Aorta (tissue), 5 donors: ENCODE results near the gene PBX4. TPM values are rescaled to one million over a fixed set of nuclear protein-coding genes. Genes with fewer than 3 reads are reported as not detected.

Source experiments
- ATAC-seq: fragments of 200-7000 bp; cut with Tn5 transposase; one replicate; pipeline ENCODE4 v1.9.1; 2022; ENCODE audit warnings: moderate library complexity; ENCODE audit not compliant: low FRiP score
- DNase-seq, 2 donors: peaks; one replicate each; pipeline ENCODE4 v3.0.0-alpha.2; 2020
- H3K27ac ChIP-seq, 2 donors: one replicate each; pipeline ENCODE4 v1.5.1; 2013; ENCODE audit warnings: low read length in 2 of 2, mild to moderate bottlenecking in 2 of 2, moderate library complexity in 2 of 2, control low read depth in 1 of 2, inconsistent platforms in 1 of 2, low read depth in 1 of 2
- H3K27me3 ChIP-seq, 2 donors: one replicate each; pipeline ENCODE4 v1.6.1; 2013; ENCODE audit warnings: control low read depth in 1 of 2, low read length in 1 of 2, mild to moderate bottlenecking in 1 of 2, moderate library complexity in 1 of 2; ENCODE audit not compliant: insufficient read depth in 2 of 2, control insufficient read depth in 1 of 2
- H3K36me3 ChIP-seq, 2 donors: one replicate each; pipeline ENCODE4 v1.6.1; 2013; ENCODE audit warnings: control low read depth in 1 of 2, low read length in 1 of 2, mild to moderate bottlenecking in 1 of 2; ENCODE audit not compliant: insufficient read depth in 2 of 2, control insufficient read depth in 1 of 2
- H3K4me1 ChIP-seq, 2 donors: one replicate each; pipeline ENCODE4 v1.6.1; 2013; ENCODE audit warnings: low read length in 2 of 2, control low read depth in 1 of 2, mild to moderate bottlenecking in 1 of 2, moderate library complexity in 1 of 2; ENCODE audit not compliant: insufficient read depth in 2 of 2, control insufficient read depth in 1 of 2
- H3K4me3 ChIP-seq, 2 donors: one replicate each; pipeline ENCODE4 v1.5.1; 2013; ENCODE audit warnings: low read length in 2 of 2, control low read depth in 1 of 2, mild to moderate bottlenecking in 1 of 2
- H3K9me3 ChIP-seq: one replicate; pipeline ENCODE4 v1.6.1; 2013; ENCODE audit warnings: mild to moderate bottlenecking, low read length; ENCODE audit not compliant: control insufficient read depth
- WGBS, 2 donors: extraction: QIAGEN DNeasy Blood & Tissue Kit; methylation state at CpG; one replicate each; pipeline ENCODE4 v1.1.7; 2013; 5-methylcytosine and 5-hydroxymethylcytosine counted together
- intact Hi-C, 2 donors: fragments of 100-400 bp; cut with DNase I; formaldehyde crosslinking; loops; one replicate each; pipeline versions ENCODE4 v1.14.2 to v1.15.0; 2022
- polyA plus RNA-seq, 2 donors: library from polyadenylated mRNA; stranded (reverse); fragments of 200-250 nt; gene quantifications; one replicate each; pipeline ENCODE4 v1.2.3, GENCODE V29; 2013
- total RNA-seq, 2 donors: library from RNA; stranded (reverse); fragmentation: NEBNext Ultra II Directional; extraction: Animal tissue kit (Norgen Biotek cat#: 25700); gene quantifications; one replicate each; pipeline ENCODE4 v1.2.1, GENCODE V29; 2021
- donor health status: healthy with polysubstance abuse.
- donor health status: Bipolar disorder and iron deficiency.
- donor health status: DM: no; HTN: no; CAD: no.
- donor health status: DM: no; HTN: no; CAD: no.
- donor health status: DM: yes; HTN: yes; CAD: no.

The PBX4 gene
- total and polyA plus RNA-seq, 4 donors = 0.65 to 1.5 (median 1.4) TPM; not detected in 1

DNA sequence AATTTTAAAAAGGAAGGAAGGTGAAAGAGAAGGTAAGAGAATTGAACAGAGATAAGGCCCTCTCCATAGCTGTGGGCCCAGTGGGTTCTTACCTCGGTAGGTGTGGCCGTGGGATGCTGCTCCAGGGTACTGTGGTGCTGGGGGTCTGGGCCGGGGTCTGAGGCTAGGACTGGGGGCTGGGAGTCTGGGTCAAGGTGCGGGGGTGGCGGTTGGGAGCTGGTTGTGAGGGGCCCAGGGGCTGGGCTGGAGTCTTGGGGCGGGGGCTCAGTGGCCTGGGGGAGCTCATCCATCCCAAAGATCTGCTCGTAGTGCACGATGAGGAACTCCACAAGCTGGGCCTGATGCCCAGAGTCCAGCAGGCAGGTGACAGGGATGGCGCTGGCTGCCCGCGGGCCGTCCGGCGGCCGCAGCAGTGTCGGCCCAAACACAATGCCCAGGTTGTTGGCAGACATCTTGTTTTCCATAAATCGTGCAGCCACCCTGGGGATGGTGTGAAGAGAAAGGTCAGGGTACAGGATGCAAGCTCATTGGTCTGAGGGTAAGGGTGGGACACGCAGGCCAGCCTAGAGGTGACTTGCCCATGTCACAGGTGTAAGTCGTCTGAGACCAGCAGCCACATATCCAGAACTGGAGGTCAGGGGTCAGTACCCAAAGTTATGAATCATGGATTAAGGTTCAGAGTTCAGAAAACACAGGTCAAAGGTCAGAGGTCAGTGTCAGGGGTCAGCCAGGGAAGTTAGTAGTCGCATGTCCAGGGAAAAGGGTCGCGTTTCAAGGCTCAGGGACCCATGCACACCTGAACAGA, 15.4 kb upstream of the PBX4 start:
- DNase-seq (no peak), ATAC-seq (no peak)
- no peaks in the 10 kb centered on the region for H3K27me3 ChIP-seq
- WGBS, 2 donors = 93 to 94% methylated on average over 21 to 22 of the region's 22 CpGs
- no peak overlapping the region for H3K4me3 ChIP-seq
- H3K9me3 ChIP-seq = no peaks in the 10 kb centered on the region
- H3K27ac ChIP-seq = no peak overlapping the region
- H3K36me3 ChIP-seq = no peaks in the 10 kb centered on the region
- intact Hi-C loops = no loop called here
- no peaks in the 10 kb centered on the region for H3K4me1 ChIP-seq

DNA sequence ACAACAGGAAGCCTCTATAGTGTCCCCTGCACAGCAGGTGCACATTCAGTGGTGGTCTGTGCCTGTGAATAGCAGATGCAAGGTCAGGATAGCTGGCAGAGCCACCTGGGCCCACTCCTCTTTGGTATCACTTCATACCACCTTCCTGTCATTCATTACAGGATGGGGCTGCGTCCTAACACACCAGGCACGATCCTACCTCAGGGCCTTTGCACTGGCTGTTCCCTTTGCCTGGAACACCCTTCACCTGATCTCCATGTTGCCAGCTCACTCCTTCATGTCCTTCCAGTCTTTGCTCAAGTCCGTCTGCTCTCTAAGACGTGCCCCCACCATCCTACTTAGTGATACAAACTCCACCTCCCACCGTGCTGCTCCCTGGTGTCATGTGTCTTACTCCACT, 14.2 kb upstream of the PBX4 start:
- intact Hi-C loops = no loop called here
- ATAC-seq = no peak

GRCh38 chr19:19631346-19631745, 12.9 kb upstream of the PBX4 start:
- ATAC-seq = no peak
- DNase-seq = no peak
- Histone ChIP-seq H3K9me3 (no peaks in the 10 kb centered on the region), H3K27ac (no peak overlapping the region), H3K36me3 (no peaks in the 10 kb centered on the region), H3K4me3 (no peak overlapping the region), H3K27me3 (no peaks in the 10 kb centered on the region), H3K4me1 (no peaks in the 10 kb centered on the region)
- WGBS, 2 donors = 95% methylated on average over 7 of the region's 7 CpGs
- intact Hi-C loops = no loop called here

More for the DNA sequence above, 14.2 kb upstream of the PBX4 start:
- H3K4me3 ChIP-seq = no peak overlapping the region
- no peak overlapping the region for H3K27ac ChIP-seq
- H3K4me1 ChIP-seq = no peaks in the 10 kb centered on the region
- WGBS, 2 donors = 87 to 94% methylated on average over 5 of the region's 5 CpGs
- H3K9me3 ChIP-seq = no peaks in the 10 kb centered on the region
- no peak for DNase-seq
- no peaks in the 10 kb centered on the region for H3K36me3 ChIP-seq
- H3K27me3 ChIP-seq = no peaks in the 10 kb centered on the region

- no peaks in the 10 kb centered on the region for H3K27me3 ChIP-seq
- DNase-seq = no peak
- intact Hi-C loops = no loop called here
- H3K36me3 ChIP-seq = no peaks in the 10 kb centered on the region
- ATAC-seq = no peak
- no peak overlapping the region for H3K4me3 ChIP-seq
- H3K27ac ChIP-seq = no peak overlapping the region
- H3K4me1 ChIP-seq = no peaks in the 10 kb centered on the region
- no peaks in the 10 kb centered on the region for H3K9me3 ChIP-seq
- 98 to 100% methylated on average over 2 of the region's 2 CpGs for WGBS, 2 donors
These were observed 11.9 kb upstream of the PBX4 start for GRCh38 chr19:19630426-19630825.

DNA sequence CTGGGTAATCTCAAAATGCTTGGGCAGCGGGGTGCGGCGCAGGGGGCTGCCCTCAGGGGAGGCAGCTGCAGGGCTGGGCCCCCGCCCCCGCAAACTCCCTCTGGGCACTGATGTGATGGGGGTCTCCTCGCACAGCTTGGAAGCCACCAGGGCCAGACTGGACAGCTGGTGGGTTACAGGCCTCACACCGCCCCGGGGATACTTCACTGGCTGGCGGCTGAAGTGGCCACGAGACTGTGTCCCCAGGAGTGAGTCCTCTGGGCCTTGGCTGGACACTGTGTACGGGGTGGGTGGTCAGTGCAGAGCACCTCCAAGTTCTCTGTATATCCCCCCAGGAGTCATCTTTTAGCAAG, 11.6 kb upstream of the PBX4 start:
- 98% methylated on average over 11 of the region's 11 CpGs for WGBS, 2 donors
- ATAC-seq = no peak
- DNase-seq = no peak

GRCh38 chr19:19628501-19629134, 10.1 kb upstream of the PBX4 start:
- H3K4me3 ChIP-seq = no peak overlapping the region
- DNase-seq = no peak
- no peaks in the 10 kb centered on the region for H3K36me3 ChIP-seq
- 17 to 21% methylated on average over 36 to 51 of the region's 51 CpGs for WGBS, 2 donors
- H3K27me3 ChIP-seq = no peaks in the 10 kb centered on the region
- no peak overlapping the region for H3K27ac ChIP-seq
- ATAC-seq = peak; percentile 43
- H3K9me3 ChIP-seq = no peaks in the 10 kb centered on the region
- H3K4me1 ChIP-seq = no peaks in the 10 kb centered on the region
- intact Hi-C loops = no loop called here

More for the DNA sequence above, 11.6 kb upstream of the PBX4 start:
- Histone ChIP-seq H3K4me1 (no peaks in the 10 kb centered on the region), H3K4me3 (no peak overlapping the region), H3K9me3 (no peaks in the 10 kb centered on the region), H3K27me3 (no peaks in the 10 kb centered on the region), H3K36me3 (no peaks in the 10 kb centered on the region), H3K27ac (no peak overlapping the region)
- intact Hi-C loops = no loop called here

DNA sequence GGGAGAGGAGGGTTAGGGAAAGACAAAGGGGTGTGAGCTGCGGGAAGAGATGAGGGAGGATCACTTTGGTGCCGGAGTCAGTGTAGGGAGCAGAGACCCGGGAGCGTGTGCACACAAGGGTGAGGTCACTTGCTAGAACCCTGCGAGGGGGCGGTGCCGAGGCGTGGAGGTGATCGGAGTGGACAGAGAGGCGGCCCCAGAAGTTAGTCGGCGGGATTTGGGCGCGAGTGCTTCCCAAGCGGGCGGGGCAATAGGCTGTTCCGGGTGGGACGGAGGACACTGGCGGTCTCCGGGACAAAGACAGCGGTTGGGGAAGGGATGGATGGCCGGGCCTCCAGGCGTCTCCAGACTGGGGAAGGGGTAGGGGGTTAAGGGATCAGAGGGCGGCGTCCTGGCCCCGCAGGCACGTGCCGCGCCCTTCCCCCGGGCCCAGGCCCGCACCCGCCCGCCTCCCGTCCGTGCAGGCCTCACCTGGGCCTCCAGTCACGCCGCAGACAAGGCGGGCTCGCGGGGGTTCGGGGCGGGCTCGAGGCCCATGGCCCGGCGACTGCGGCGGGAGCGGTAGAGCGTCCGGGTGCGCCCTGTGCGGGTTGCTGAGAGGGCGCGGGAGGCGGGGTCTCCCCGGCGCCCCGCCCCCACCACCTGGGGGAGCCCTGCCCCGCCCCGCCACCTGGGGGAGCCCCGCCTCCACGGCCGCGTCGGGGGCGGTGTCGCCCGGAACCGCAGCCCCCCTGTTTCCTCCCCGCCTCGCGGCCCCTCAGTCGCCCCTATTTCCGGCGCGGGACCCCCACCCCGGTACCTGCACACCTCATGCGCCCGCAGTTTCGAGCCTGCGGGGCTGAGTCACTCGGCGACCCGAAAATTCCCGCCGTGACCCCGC, 9.4 kb upstream of the PBX4 start, which contains the start of gene LPAR2:
Gene LPAR2, minus strand, starts transcription at position 600 of the 880 bp plus-strand sequence. CDS start 945 bp downstream, outside the sequence.
- Histone ChIP-seq H3K27ac (no peak within 1 kb of the TSS), H3K27me3 (no peaks in the 10 kb centered on the region), H3K4me3 (no peak within 1 kb of the TSS), H3K9me3 (no peaks in the 10 kb centered on the region), H3K4me1 (no peaks in the 10 kb centered on the region), H3K36me3 (no peaks in the 10 kb centered on the region)
- ATAC-seq (peak; percentile 47), DNase-seq (no peak)
- WGBS, 2 donors = 2 to 4% methylated on average over 62 to 87 of the region's 87 CpGs
- intact Hi-C loops = no loop called here

GRCh38 chr19:19626516-19627472, 8.3 kb upstream of the PBX4 start:
- Histone ChIP-seq H3K27ac (no peak overlapping the region), H3K4me1 (no peaks in the 10 kb centered on the region), H3K36me3 (no peaks in the 10 kb centered on the region), H3K27me3 (no peaks in the 10 kb centered on the region), H3K9me3 (no peaks in the 10 kb centered on the region), H3K4me3 (no peak overlapping the region)
- peak; percentile 7 for ATAC-seq
- no peak for DNase-seq
- intact Hi-C loops = no loop called here
- 97% methylated on average over 48 of the region's 48 CpGs for WGBS, 2 donors
